GM18499 (cell line): Measurements from ENCODE around the gene NKD1.
"Not testable (repeated sequence)": the region's sequence is repeated elsewhere in the genome, so short reads cannot be mapped to it uniquely, and the experiment has no call there.

Experiments
- ATAC-seq: cut with Tn5 transposase; IDR thresholded peaks from one replicate; pipeline ENCODE4 v1.9.1; 2021; ENCODE audit warnings: moderate number of reproducible peaks; ENCODE audit not compliant: insufficient read depth, unreplicated experiment

NKD1 gene

GRCh38 chr16:50573947-50574744 is 25.9 kb downstream of the NKD1 start:
- ATAC-seq: no peak

DNA sequence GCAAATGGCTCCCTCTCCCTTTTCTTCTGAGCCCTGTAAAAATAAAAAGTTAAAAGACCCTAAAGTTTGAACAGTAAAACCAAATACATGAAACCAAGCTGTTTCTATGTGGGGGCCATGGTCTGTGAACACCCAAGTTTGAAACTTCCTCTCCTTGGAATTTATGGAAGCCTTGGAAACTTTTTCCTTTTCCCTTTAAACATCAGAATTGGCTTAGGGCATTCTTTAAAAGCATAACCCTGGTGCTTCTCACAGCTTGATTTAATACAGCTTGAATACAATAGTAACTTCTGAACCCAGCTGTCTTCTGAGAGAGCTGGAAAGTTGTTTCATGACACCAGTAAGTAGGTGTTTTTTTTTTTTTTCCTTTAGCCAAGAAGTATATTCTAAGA is 26.5 kb downstream of the NKD1 start:
- no peak for ATAC-seq

DNA sequence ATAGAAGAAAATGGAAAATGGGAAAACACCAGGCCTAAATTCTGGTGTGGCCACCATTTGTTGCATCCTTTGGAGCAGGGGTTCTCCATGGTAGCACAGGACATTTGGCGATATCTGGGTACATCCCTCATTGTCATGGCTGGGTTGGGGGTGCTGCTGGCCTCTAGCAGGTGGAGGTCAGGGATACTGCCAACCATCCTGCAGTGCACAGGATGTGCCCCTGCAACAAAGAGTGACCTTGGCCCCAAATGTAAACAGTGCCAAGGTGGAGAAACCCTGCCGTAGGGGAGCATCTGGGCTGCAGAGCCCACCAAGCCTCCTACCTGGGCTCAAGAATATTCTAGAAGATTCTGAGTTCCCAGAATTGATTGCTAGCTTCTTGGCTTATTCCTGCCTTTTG is 27.5 kb downstream of the NKD1 start:
- ATAC-seq: no peak

- ATAC-seq: no peak
These were observed 28.4 kb downstream of the NKD1 start for GRCh38 chr16:50576403-50577113.

DNA sequence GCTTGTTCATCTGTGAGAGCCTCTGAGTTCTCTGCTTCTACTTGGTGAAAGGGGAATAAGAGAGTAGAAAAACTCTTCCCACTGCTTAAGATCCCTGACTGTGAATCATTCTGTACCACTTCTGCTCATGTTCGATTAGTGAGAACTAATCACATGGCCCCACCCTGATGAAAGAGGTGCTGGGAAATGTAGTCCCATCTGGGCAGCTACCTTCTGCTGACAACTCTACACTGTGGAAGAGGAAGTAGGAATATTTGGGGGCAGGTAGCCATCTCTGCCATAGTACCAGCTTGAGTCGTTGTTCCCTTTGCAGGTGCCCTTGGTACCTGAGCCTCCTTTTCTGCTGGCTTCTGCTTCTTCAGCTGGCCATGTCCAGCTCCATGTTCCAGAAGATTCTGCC is 29.9 kb downstream of the NKD1 start:
- no peak for ATAC-seq

GRCh38 chr16:50579373-50579772 is 31.2 kb downstream of the NKD1 start:
- not testable (repeated sequence) for ATAC-seq

DNA sequence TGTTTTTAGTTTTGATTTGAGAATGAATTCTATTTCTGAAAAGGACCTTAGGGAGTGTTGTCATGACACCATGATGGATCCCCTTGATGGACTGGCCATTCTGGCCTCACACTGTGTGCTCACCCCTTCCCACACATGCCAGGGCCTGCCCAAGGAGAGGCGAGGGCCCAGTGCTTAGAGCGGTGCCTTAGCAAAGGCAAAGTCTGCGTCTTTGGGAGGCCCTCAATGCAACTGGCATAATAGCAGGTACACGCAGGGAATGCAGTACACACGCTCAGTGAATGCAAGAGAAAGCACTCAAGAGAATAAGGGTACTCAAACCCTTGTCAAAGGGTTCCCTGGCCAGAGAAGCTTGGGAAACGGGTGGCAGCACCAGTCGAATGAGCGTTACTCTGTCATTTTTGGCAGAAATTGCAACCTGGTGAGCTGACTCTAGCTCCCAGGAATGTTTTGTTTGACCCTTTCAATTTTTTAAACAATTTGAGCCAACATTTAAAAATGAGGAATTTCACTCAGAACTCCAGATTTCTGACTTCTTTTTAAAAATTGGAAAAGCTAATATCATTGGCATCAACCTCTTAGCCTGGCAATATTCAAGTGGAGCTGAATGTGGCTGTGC is 32.1 kb downstream of the NKD1 start:
- ATAC-seq: no peak

- ATAC-seq: no peak
These were observed 33.6 kb downstream of the NKD1 start for GRCh38 chr16:50581845-50582244.

- ATAC-seq: no peak
These were observed 35.0 kb downstream of the NKD1 start for GRCh38 chr16:50583211-50583610.

GRCh38 chr16:50584033-50584722 is 36.0 kb downstream of the NKD1 start:
- no peak for ATAC-seq

- ATAC-seq: no peak
These were observed 37.2 kb downstream of the NKD1 start for GRCh38 chr16:50585331-50585776.

GRCh38 chr16:50587543-50587942 is 39.3 kb downstream of the NKD1 start:
- no peak for ATAC-seq

DNA sequence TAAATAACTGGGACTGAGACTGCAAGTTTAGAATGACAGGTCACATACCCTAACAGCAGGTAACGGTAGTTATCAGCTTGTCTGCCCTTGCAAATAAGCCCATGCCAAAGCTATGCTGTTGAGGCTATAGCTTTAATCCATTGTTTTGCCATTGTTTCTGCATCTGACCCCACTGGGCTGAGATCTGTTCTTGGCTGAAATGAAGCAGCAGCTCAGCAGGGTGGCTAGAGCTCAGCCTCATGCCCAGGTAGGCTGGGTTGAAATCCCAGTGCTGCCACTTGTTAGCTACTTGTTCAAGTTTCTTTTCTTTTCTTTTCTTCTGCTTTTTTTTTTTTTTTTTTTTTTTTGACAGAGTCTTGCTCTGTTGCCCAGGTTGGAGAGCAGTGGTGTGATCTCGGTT is 40.1 kb downstream of the NKD1 start:
- ATAC-seq: no peak

DNA sequence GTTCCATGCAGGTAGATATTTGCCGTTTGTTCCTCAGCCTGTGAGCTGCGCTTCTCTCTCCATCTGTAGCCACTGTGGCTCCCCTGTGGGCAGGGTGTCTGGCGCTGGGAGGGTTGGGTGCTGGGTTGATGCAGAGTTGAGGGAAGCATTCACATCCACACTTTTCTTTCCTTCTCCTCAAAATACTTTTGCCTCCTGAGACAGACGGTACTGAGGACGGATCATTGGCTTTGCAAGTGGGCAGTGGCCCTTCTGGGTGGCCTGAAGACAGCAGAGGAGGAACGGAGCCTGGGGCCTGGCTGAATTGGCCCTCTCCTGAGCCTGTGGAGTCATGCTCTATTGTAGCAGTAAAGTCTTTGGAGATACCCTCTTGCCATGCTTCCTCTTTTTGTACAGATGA is 43.0 kb downstream of the NKD1 start:
- ATAC-seq: no peak

- no peak for ATAC-seq
These were observed 43.9 kb downstream of the NKD1 start for GRCh38 chr16:50591800-50592771.

DNA sequence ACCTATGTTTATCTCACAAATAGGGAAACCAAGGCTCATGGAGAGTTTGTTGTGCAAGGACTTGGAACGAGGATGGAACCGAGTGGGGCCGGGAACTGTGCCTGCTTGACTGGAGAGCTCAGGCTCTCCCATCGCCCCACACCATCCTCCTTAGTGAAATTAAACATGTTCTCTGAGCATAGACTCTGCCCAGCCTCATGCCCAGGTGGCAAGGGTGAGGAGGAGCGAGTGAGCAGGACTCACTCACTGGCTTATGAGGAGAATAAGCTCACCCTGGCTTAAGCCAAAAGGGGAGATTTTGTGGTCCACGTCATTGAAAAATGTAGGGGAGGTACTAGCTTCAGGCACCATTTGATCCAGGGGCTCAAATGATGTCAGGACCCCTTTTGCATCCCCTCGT is 44.8 kb downstream of the NKD1 start:
- no peak for ATAC-seq

DNA sequence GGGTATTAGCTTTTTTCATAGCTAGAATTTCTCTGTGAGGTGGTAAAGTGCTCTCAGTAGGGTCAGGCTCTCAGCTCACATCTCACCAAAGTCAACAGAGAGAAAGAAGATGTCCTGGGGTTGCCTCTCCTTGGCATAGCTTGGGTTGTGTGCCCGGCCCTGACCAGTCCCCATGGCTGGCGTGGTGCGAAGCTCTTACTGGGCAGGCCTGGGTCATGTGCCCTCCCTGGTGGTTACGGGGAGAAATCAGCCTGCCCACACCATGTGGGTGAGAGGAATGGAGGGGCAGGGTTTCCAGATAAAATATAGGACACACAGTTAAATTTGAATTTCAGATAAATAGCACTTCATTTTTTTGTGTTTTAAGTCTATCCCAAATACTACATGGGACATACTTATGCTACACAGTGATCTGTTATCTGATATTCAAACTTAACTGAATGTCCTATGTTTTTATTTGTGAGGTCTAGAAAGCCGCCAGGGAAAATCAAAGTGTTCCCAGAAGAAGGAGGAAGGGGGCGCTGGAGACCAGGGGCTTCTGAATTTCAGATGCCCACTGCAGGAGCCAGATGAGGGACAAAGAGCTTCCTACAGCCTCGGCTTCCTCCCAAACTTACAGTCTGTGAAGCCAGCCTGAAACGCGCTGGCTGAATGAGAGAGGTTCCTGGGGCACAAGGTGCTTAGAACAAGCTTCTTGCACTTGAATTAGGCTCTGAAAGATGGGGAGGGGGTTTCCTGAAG is 45.4 kb downstream of the NKD1 start:
- ATAC-seq: no peak

GRCh38 chr16:50594308-50595260 is 46.4 kb downstream of the NKD1 start:
- no peak for ATAC-seq
